Renal pelvis (tissue), 3 donors: Measurements from ENCODE around the gene NUTM2F. TPM values are rescaled to one million over a fixed set of nuclear protein-coding genes. Genes with fewer than 3 reads are reported as not detected.

Experiments used
- polyA plus RNA-seq, 3 donors: library from polyadenylated mRNA; unstranded; fragments of 120-200 nt; gene quantifications; one replicate each; pipeline ENCODE4 v1.2.1, GENCODE V29; 2013; ENCODE audit not compliant: insufficient read length in 3 of 3

Gene NUTM2F
- polyA plus RNA-seq, 3 donors: not detected

Other genes with a start within 250 kb of the NUTM2F start
- gene PTPDC1, start 244.2 kb downstream of the NUTM2F start, polyA plus RNA-seq: 10 to 100 TPM in 2 of 3 donors, 1 to 10 TPM in 1; 9.8 to 14.0 (median 13.8) TPM
- 10 to 100 TPM in 2 of 3 donors, 1 to 10 TPM in 1; 4.8 to 12.5 (median 10.7) TPM for gene ZNF169, start 69.3 kb downstream of the NUTM2F start, polyA plus RNA-seq
- under 1 TPM; 0.31 to 0.48 (median 0.41) TPM for gene PCAT7, start 226.4 kb upstream of the NUTM2F start, polyA plus RNA-seq